Activated naive CD4-positive, alpha-beta T cell treated with anti-CD3 and anti-CD28 coated beads, Interleukin-2, amount 10 ng/mL, durations not matched to agents 7 days and 5 days (primary cell): ENCODE results near the gene RAPGEF6.

Experiments
- CTCF ChIA-PET: fragments of 350-600 bp; sonication (Branson Sonifier 250); formaldehyde crosslinking; loops from one replicate; lab custom pipeline; 2021; ENCODE audit warnings: antibody characterized with exemption; lab: Charles Lee
- DNase-seq: peaks from one replicate; pipeline ENCODE4 v3.0.0-alpha.2; 2020
- H3K27ac Mint-ChIP-seq: one replicate; pipeline ENCODE4 v1.8.0; 2021; ENCODE audit warnings: mild to moderate bottlenecking, moderate library complexity, mixed read lengths
- H3K27me3 Mint-ChIP-seq: one replicate; pipeline ENCODE4 v1.8.0; 2021; ENCODE audit warnings: mild to moderate bottlenecking, mixed read lengths
- H3K36me3 Mint-ChIP-seq: one replicate; pipeline ENCODE4 v1.8.0; 2021; ENCODE audit warnings: mixed read lengths
- H3K4me1 Mint-ChIP-seq: one replicate; pipeline ENCODE4 v1.8.0; 2021; ENCODE audit warnings: mixed read lengths
- H3K4me3 Mint-ChIP-seq: one replicate; pipeline ENCODE4 v1.8.0; 2021; ENCODE audit warnings: mild to moderate bottlenecking, moderate library complexity, mixed read lengths
- H3K9me3 Mint-ChIP-seq: one replicate; pipeline ENCODE4 v1.8.0; 2021; ENCODE audit warnings: mixed read lengths

RAPGEF6 gene

GRCh38 chr5:131463656-131464055 lies 171.4 kb downstream of the RAPGEF6 start:
- Mint-ChIP-seq H3K27me3 (no peaks in the 10 kb centered on the region), H3K27ac (no peak overlapping the region), H3K4me1 (no peaks in the 10 kb centered on the region), H3K4me3 (no peak overlapping the region), H3K36me3 (peaks cover 58% of the 10 kb centered on the region), H3K9me3 (no peaks in the 10 kb centered on the region)
- no peak for DNase-seq
- CTCF ChIA-PET: interaction anchor here (0.6 kb wide), 1 partner anchor 566 kb away, joined by 3 read pairs; no protein-coding TSS in a partner anchor

GRCh38 chr5:131462454-131462853 lies 172.6 kb downstream of the RAPGEF6 start:
- Mint-ChIP-seq H3K4me1 (no peaks in the 10 kb centered on the region), H3K4me3 (no peak overlapping the region), H3K27me3 (no peaks in the 10 kb centered on the region), H3K9me3 (no peaks in the 10 kb centered on the region), H3K27ac (no peak overlapping the region), H3K36me3 (peaks cover 61% of the 10 kb centered on the region)
- CTCF ChIA-PET: no interaction called here
- DNase-seq: no peak

GRCh38 chr5:131461742-131462141 lies 173.3 kb downstream of the RAPGEF6 start:
- H3K27me3 Mint-ChIP-seq: no peaks in the 10 kb centered on the region
- H3K9me3 Mint-ChIP-seq: no peaks in the 10 kb centered on the region
- no peak for DNase-seq
- H3K27ac Mint-ChIP-seq: no peak overlapping the region
- CTCF ChIA-PET: no interaction called here
- H3K4me1 Mint-ChIP-seq: no peaks in the 10 kb centered on the region
- H3K4me3 Mint-ChIP-seq: no peak overlapping the region
- H3K36me3 Mint-ChIP-seq: peaks cover 58% of the 10 kb centered on the region

- Mint-ChIP-seq H3K36me3 (peaks cover 56% of the 10 kb centered on the region), H3K9me3 (no peaks in the 10 kb centered on the region), H3K27me3 (no peaks in the 10 kb centered on the region), H3K4me1 (no peaks in the 10 kb centered on the region), H3K27ac (no peak overlapping the region), H3K4me3 (no peak overlapping the region)
- no peak for DNase-seq
- CTCF ChIA-PET: interaction anchor here (0.8 to 1.0 kb wide), 2 partner anchors 68 to 72 kb away, joined by 3 read pairs; no protein-coding TSS in a partner anchor
Measured at GRCh38 chr5:131460867-131461572, 174.0 kb downstream of the RAPGEF6 start.

DNA sequence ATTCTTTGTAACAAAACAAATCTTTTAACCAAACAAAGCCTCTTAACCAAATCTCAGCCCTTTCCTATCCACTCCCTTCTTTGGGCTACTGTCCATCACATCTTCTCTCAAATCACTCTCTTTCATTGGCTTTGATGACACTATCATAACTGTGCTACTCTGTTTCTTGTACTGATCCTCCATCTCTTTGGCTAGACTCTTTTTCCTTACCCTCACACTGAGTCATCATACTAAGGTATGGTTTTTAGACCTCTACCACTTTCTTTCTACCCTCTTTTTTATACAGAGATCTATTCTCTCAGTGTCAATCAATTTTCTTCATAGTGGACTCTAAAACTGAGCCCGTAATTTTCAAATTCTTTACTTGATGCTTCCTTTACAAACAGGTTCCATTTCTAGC lies 174.9 kb downstream of the RAPGEF6 start:
- CTCF ChIA-PET: interaction anchor here (1.0 kb wide), 1 partner anchor 69 kb away, joined by 3 read pairs; no protein-coding TSS in a partner anchor
- no peaks in the 10 kb centered on the region for H3K4me1 Mint-ChIP-seq
- DNase-seq: no peak
- H3K36me3 Mint-ChIP-seq: peaks cover 58% of the 10 kb centered on the region
- no peak overlapping the region for H3K4me3 Mint-ChIP-seq
- no peaks in the 10 kb centered on the region for H3K27me3 Mint-ChIP-seq
- H3K9me3 Mint-ChIP-seq: no peaks in the 10 kb centered on the region
- H3K27ac Mint-ChIP-seq: no peak overlapping the region

DNA sequence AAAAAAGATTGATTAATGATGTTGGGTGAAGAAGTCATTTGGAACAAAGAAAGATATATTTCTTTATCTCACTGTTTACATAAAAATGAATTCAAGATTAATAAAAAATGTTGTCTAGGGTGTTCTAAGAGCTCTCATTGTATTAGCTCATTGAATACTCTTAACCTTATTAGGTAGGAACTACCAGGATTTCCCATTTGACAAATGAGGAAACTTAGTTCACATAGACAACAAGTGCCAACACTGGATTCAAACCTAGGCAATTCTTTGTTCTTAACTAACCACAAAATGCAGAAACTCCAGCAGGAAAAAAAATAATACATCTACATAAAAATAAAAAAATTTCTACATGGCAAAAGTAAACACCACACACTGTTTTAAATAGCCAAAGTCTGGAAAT lies 175.8 kb downstream of the RAPGEF6 start:
- CTCF ChIA-PET: no interaction called here
- H3K27me3 Mint-ChIP-seq: no peaks in the 10 kb centered on the region
- peaks cover 66% of the 10 kb centered on the region for H3K36me3 Mint-ChIP-seq
- no peaks in the 10 kb centered on the region for H3K9me3 Mint-ChIP-seq
- no peaks in the 10 kb centered on the region for H3K4me1 Mint-ChIP-seq
- H3K4me3 Mint-ChIP-seq: no peak overlapping the region
- no peak for DNase-seq
- no peak overlapping the region for H3K27ac Mint-ChIP-seq

DNA sequence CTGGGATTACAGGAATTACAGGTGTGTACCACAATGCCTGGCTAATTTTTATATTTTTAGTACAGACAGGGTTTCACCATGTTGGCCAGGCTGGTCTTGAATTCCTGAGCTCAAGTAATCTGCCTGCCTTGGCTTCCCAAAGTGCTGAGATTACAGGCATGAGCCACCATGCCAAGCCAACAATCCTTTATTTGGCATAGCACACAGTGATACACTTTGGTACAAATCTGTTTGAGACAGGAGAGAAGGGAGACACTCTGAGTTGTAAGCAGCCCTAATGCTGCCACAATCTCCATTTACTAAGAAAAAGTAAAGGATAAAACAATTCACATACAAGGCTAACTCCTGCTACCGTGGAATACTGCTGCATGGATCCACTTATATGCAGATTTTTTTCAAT lies 177.8 kb downstream of the RAPGEF6 start:
- DNase-seq: no peak
- Mint-ChIP-seq H3K9me3 (no peaks in the 10 kb centered on the region), H3K36me3 (peaks cover 63% of the 10 kb centered on the region), H3K4me1 (no peaks in the 10 kb centered on the region), H3K4me3 (no peak overlapping the region), H3K27me3 (no peaks in the 10 kb centered on the region), H3K27ac (no peak overlapping the region)
- CTCF ChIA-PET: no interaction called here

DNA sequence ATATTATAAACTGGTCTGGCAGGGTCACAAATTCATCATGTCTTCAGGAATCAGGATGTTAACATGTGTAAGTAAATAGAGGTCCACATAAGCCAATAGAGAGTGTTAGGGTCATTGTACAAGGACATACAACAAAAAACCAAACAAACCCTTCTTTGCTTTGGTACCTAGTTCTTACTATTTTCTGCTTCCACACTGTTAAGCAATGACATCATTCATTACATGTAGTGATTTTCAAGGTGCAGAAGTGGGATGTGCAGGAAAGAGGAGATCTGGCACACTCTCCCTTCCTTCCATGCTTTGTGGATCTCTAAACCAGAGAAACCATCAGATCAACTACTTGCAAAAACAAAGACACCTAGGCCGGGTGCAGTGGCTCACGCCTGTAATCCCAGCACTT lies 184.1 kb downstream of the RAPGEF6 start:
- no peak for DNase-seq
- Mint-ChIP-seq H3K4me3 (no peak overlapping the region), H3K27me3 (no peaks in the 10 kb centered on the region), H3K9me3 (no peaks in the 10 kb centered on the region), H3K4me1 (no peaks in the 10 kb centered on the region), H3K27ac (no peak overlapping the region), H3K36me3 (peaks cover 56% of the 10 kb centered on the region)
- CTCF ChIA-PET: no interaction called here

DNA sequence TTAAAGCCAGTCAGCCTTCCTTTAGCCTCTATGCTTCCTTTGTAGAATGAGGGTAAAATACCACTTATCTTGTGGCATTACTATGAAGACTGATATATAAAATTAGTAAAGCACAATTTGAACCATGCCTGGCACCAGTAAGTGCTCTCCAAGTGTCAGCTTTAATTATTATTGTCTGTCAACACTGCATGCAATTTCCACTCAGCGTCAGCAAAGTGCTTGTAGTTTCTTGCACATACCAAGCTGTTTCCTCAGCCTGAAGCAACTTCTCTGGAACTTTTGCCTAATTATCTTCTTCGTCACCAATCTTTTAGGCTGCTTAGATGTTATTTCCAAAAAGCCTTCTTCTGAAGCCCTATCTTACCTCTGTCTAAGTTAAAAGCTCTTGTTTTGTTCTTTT lies 193.8 kb downstream of the RAPGEF6 start:
- H3K27ac Mint-ChIP-seq: no peak overlapping the region

DNA sequence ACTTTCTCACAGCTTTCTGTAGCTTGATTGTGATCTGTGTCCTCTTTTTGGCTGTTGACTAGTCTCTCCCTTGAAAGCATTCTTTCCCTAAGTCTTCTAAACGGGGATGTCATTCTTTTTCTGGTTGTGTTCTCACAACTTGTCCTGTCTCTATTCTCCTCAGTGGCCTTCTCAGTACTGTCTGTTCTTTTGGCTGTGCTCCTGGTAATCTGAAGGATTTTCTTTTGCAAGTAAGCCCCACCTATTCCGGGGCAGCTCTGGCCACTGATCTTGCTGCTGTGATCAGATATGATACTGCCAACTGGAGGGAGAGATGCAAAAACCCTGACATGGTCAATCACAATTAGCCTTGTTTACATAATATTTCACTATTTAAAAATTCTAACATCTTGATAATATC lies 198.9 kb downstream of the RAPGEF6 start:
- Mint-ChIP-seq H3K4me3 (no peak overlapping the region), H3K27ac (no peak overlapping the region), H3K27me3 (no peaks in the 10 kb centered on the region), H3K9me3 (no peaks in the 10 kb centered on the region), H3K4me1 (peaks cover 3% of the 10 kb centered on the region), H3K36me3 (peaks cover 68% of the 10 kb centered on the region)
- CTCF ChIA-PET: no interaction called here
- DNase-seq: no peak

More for the DNA sequence above, 193.8 kb downstream of the RAPGEF6 start:
- no peaks in the 10 kb centered on the region for H3K9me3 Mint-ChIP-seq
- peaks cover 62% of the 10 kb centered on the region for H3K36me3 Mint-ChIP-seq
- H3K27me3 Mint-ChIP-seq: no peaks in the 10 kb centered on the region
- CTCF ChIA-PET: interaction anchor here (1.3 kb wide), 1 partner anchor 18 kb away, joined by 3 read pairs; no protein-coding TSS in a partner anchor
- peaks cover 3% of the 10 kb centered on the region for H3K4me1 Mint-ChIP-seq
- H3K4me3 Mint-ChIP-seq: no peak overlapping the region
- DNase-seq: no peak

DNA sequence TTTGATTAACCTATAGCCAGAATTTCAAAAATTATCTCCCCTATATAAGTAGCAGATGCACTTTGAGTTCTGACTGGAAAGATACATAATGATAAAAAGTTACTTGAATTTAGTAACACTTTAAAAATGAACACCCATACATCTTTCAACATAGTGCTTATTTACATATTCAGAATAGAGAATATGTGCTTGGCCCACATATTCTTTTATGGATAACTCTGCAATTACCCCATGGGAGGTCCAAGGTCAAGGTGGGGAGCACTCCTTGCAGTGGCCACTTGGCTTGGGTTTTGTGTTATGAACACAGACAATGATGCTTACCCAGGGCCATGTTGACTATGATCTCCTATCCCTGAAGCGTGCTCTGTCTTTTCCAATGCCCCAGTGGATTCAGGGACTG lies 201.9 kb downstream of the RAPGEF6 start:
- peaks cover 74% of the 10 kb centered on the region for H3K36me3 Mint-ChIP-seq
- no peak for DNase-seq
- no peaks in the 10 kb centered on the region for H3K27me3 Mint-ChIP-seq
- peak overlapping the region; percentile 65 for H3K27ac Mint-ChIP-seq
- H3K9me3 Mint-ChIP-seq: no peaks in the 10 kb centered on the region
- CTCF ChIA-PET: no interaction called here
- H3K4me3 Mint-ChIP-seq: no peak overlapping the region
- peaks cover 2% of the 10 kb centered on the region for H3K4me1 Mint-ChIP-seq

- DNase-seq: no peak
- Mint-ChIP-seq H3K4me3 (no peak overlapping the region), H3K36me3 (peaks cover 65% of the 10 kb centered on the region), H3K27me3 (no peaks in the 10 kb centered on the region), H3K9me3 (no peaks in the 10 kb centered on the region), H3K27ac (no peak overlapping the region), H3K4me1 (peaks cover 2% of the 10 kb centered on the region)
- CTCF ChIA-PET: no interaction called here
Measured at GRCh38 chr5:131431794-131432193, 203.2 kb downstream of the RAPGEF6 start.

DNA sequence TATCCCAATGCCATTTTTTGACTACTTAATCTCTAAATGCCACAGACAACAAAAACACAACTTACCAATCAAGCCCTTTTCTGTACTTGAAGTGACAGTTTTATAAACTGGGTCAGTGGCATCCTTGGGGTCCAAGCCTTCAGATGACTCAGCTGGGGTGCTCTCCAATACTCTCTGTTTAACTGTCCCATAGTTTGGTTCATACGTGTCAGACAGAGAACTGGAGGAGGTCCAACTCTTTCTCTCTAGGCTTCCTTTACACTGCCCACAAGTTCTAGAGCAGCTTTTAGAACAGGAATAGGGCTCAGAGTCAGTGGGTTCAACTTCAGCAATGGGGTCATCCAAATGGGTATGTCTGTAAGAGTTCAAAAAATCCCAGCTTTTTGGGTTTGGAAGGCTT lies 204.2 kb downstream of the RAPGEF6 start:
- Mint-ChIP-seq H3K27me3 (no peaks in the 10 kb centered on the region), H3K4me3 (no peak overlapping the region), H3K9me3 (no peaks in the 10 kb centered on the region), H3K27ac (no peak overlapping the region), H3K36me3 (peaks cover 66% of the 10 kb centered on the region), H3K4me1 (peaks cover 2% of the 10 kb centered on the region)
- DNase-seq: no peak
- CTCF ChIA-PET: interaction anchor here (1.0 kb wide), 1 partner anchor 368 kb away, joined by 3 read pairs; no protein-coding TSS in a partner anchor

DNA sequence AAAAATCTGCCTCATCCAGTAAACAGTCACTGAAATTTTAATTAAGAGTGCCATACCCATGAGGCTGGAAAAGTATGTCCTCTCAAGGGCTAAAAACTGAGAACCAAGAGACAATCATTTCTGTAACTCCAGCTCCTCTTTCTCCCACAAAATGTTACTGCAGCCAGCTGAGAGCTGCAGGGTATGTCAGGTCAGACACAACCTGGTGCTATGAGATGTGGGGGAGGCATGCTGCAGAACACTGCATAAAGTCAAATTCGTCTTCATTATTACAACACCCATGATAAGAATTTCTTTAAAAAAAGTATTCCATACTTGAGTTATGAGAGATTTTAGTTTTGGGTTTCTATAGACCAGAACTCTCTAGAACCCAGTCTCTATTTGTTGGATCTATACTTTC lies 209.0 kb downstream of the RAPGEF6 start:
- H3K27me3 Mint-ChIP-seq: no peaks in the 10 kb centered on the region
- H3K4me1 Mint-ChIP-seq: peaks cover 2% of the 10 kb centered on the region
- CTCF ChIA-PET: no interaction called here
- H3K36me3 Mint-ChIP-seq: peaks cover 48% of the 10 kb centered on the region
- no peak for DNase-seq
- H3K27ac Mint-ChIP-seq: no peak overlapping the region
- H3K4me3 Mint-ChIP-seq: no peak overlapping the region
- no peaks in the 10 kb centered on the region for H3K9me3 Mint-ChIP-seq

DNA sequence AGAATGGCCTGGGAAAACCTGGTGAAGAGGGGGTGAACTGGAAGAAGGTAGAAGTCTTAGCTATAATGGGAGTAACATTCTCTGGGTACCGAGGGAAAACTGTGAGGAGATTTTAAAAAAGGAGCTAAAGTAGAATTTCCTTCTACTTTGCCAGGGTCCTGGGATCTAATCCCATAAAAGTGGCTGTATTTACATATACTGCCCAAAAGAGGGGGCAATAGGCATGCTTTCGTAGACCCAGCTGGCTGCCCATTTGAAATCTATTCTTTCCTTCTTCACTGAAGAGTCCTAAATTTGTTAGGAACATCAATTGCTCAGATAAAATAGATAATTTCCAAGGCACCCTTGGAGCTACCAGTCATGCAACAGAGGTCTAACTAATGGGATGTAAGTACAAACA lies 212.0 kb downstream of the RAPGEF6 start:
- Mint-ChIP-seq H3K9me3 (no peaks in the 10 kb centered on the region), H3K4me3 (no peak overlapping the region), H3K27ac (no peak overlapping the region), H3K4me1 (no peaks in the 10 kb centered on the region), H3K27me3 (no peaks in the 10 kb centered on the region), H3K36me3 (peaks cover 34% of the 10 kb centered on the region)
- no peak for DNase-seq
- CTCF ChIA-PET: interaction anchor here (0.8 to 2.2 kb wide), 13 partner anchors 9 to 640 kb away, joined by 3 to 19 read pairs (median 3); no protein-coding TSS in a partner anchor
